Measurements from ENCODE around the gene EEFSEC. TPM values are rescaled to one million over a fixed set of nuclear protein-coding genes. Genes with fewer than 3 reads are reported as not detected.

EEFSEC gene
- total RNA-seq, 1 donor from 2014 or later = 11.7 TPM

GRCh38 chr3:128313935-128314334 lies 160.7 kb downstream of the EEFSEC start:
- DNase-seq (ENCODE audit: low spot score) = no peak

- DNase-seq (ENCODE audit: low spot score) = peak; percentile 1
These were observed 162.0 kb downstream of the EEFSEC start for GRCh38 chr3:128315313-128315712.

- DNase-seq (ENCODE audit: low spot score) = peak; percentile 43
These were observed 163.2 kb downstream of the EEFSEC start for GRCh38 chr3:128316481-128316891.

- DNase-seq (ENCODE audit: low spot score) = no peak
These were observed 163.9 kb downstream of the EEFSEC start for GRCh38 chr3:128317101-128317697.

- DNase-seq (ENCODE audit: low spot score) = no peak
These were observed 164.5 kb downstream of the EEFSEC start for GRCh38 chr3:128317698-128318231.

GRCh38 chr3:128318275-128318941 lies 165.1 kb downstream of the EEFSEC start:
- no peak for DNase-seq (ENCODE audit: low spot score)

GRCh38 chr3:128319107-128319506 lies 165.8 kb downstream of the EEFSEC start:
- DNase-seq (ENCODE audit: low spot score) = no peak

- no peak for DNase-seq (ENCODE audit: low spot score)
These were observed 166.5 kb downstream of the EEFSEC start for GRCh38 chr3:128319741-128320141.

GRCh38 chr3:128320551-128321340 lies 167.5 kb downstream of the EEFSEC start:
- DNase-seq (ENCODE audit: low spot score) = no peak

GRCh38 chr3:128321418-128321817 lies 168.1 kb downstream of the EEFSEC start:
- no peak for DNase-seq (ENCODE audit: low spot score)

- DNase-seq (ENCODE audit: low spot score) = peak; percentile 39
These were observed 169.0 kb downstream of the EEFSEC start for GRCh38 chr3:128322030-128323022.

- DNase-seq (ENCODE audit: low spot score) = peak; percentile 34
These were observed 170.2 kb downstream of the EEFSEC start for GRCh38 chr3:128323206-128324081.

GRCh38 chr3:128324911-128325592 lies 171.8 kb downstream of the EEFSEC start:
- no peak for DNase-seq (ENCODE audit: low spot score)

GRCh38 chr3:128326051-128326823 lies 173.0 kb downstream of the EEFSEC start:
- no peak for DNase-seq (ENCODE audit: low spot score)

- no peak for DNase-seq (ENCODE audit: low spot score)
These were observed 174.3 kb downstream of the EEFSEC start for GRCh38 chr3:128327606-128328031.

- no peak for DNase-seq (ENCODE audit: low spot score)
These were observed 175.5 kb downstream of the EEFSEC start for GRCh38 chr3:128328546-128329458.

GRCh38 chr3:128329491-128330213 lies 176.4 kb downstream of the EEFSEC start:
- no peak for DNase-seq (ENCODE audit: low spot score)

Measured in mucosa of gallbladder (tissue), 1 donor.